Measurements from ENCODE around the gene KHDC4.

The KHDC4 gene

GRCh38 chr1:155934097-155934935 lies at the start of gene KHDC4:
Gene KHDC4, minus strand, starts transcription at chr1:155934413. Its CDS starts 40 bp downstream, at chr1:155934373.
- peak; percentile 99 for DNase-seq

DNA sequence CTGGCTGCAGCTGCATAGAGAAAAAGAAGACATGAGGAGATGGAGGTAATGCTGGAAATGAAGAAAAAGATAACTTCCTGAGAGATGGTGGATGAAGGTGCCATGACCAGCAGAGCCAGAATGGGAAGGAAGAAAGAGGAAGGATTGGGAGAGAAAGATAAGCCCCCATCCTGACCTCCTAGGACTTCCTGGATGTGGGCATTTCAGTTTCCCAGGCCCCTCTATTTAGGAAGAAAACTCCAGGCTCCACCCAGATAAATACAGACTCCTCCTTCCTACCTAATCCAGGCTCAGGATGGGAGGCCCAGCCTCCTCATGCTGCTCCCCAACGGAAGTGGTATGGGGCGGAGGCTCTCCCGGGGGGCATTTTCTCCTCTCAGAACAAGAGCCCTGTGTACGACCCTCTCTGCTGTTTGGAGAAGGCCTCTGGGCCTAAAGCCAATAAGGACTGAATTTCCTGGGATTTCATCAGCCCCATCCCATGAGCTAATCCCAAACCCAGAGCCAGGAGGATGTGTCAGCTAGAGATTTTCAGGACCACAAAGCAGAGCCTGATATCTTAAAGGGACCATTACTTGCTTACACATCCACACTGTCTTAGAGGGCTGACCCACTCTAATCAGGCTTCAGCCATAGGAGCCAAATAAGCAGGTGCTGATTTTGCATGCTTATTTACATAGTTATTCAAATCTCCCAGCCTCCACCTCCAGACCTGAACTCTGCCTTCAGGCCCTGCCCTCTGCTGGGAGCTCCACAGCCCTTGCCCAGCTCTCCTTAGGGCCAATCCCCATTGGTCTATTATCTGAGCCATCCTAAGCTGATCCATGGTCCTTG lies 49.2 kb upstream of the KHDC4 start:
- DNase-seq, result no peak

GRCh38 chr1:155982106-155982505 lies 47.9 kb upstream of the KHDC4 start:
- DNase-seq, result no peak

DNA sequence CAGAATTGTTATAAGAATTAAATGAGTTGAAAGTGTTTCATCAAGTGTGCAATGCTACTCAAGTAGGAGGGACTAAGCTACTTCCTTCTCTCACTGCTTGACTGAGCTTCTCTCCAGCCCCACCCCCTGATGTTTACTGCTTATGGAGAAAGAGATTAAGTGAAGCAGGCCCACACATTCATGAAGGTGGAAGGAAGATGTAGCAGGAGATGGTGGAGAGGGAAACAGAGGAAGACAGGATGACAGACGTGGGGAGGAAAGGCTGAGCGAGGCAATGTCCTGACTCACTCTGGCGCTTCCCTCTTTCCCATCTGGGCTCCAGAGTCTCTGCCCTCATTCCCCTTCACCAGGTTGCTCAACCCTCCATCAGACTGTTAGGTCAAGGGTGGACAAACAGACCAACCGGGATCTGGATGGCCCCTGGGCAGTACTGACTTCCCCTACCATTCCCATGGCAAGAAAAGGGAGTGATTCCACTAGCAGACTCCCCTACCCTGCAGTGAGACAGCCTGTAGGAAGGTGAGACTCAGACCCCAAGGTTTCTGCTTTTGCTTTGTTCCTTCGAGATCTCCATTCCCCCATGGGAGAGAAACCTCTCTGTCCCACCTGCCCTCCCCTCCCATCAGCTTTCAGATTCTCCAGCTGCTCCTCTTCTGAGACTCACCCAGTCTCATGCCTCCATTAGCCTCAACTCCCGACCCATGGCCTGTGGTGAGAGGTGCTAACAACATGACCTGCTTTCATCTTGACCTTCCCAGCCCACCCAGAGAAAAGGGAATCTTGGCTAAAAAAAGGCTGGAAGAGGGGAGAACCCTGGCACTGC lies 47.3 kb upstream of the KHDC4 start:
- no peak for DNase-seq

GRCh38 chr1:155979597-155980343 lies 45.6 kb upstream of the KHDC4 start:
- DNase-seq, result no peak

DNA sequence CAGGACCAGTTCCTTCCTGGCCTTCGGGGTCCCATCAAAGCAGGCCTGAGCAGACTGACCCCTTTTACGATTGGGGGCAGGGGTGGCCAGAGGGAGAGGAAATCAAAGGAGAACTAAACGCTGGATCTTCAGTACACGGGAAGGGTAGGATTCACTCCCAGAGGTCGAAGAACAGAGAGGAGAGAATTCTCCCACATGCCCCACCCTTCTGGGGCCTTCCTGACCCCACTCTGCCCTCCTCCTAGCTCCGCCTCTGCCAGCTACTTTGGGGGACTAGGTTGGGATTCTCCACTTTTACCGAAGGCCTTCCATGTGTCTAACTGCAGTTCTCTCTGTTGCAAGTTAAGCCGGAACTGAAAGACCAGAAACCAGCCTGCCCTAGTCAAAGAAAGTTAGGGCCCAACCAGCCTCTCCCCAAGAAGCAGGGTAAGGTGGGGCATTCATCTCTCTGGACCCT lies 44.8 kb upstream of the KHDC4 start:
- no peak for DNase-seq

DNA sequence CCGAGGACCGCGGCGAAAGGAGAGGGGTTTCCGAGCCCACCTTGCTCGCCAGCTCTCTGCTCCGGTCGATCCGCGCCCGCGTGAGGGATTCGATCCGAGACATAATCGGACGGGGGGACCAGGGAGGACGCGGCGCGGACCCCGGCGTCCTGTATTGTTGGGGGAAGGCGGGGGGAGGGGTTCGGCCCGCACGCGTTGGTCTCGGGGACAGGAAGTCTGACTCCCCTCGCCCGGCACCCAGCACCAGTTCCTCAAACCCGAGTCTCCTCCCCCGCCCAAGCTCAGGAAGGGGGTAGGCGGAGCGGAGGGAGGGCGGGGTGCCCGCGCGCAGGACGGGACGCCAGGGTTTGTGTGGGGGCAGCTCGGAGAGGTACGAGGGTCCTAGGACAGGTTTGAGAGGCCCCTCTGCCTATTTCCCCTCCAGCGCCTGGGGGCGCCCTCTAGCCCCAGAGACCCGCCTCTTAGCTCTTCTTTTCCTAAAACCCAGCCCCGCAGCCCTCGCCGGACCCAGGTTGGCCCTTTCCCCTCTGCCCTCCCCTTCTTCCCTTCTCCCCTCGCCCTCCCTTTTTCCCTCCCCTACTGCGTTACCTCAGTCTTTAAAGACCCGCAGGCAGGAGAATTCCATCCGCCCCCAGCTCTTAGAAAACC lies 44.2 kb upstream of the KHDC4 start, which contains the start of gene ARHGEF2:
TSS of gene ARHGEF2 (minus strand) at position 223 of the 648 bp plus-strand sequence. CDS start at position 103, 120 bp downstream.
- peak; percentile 33 for DNase-seq

DNA sequence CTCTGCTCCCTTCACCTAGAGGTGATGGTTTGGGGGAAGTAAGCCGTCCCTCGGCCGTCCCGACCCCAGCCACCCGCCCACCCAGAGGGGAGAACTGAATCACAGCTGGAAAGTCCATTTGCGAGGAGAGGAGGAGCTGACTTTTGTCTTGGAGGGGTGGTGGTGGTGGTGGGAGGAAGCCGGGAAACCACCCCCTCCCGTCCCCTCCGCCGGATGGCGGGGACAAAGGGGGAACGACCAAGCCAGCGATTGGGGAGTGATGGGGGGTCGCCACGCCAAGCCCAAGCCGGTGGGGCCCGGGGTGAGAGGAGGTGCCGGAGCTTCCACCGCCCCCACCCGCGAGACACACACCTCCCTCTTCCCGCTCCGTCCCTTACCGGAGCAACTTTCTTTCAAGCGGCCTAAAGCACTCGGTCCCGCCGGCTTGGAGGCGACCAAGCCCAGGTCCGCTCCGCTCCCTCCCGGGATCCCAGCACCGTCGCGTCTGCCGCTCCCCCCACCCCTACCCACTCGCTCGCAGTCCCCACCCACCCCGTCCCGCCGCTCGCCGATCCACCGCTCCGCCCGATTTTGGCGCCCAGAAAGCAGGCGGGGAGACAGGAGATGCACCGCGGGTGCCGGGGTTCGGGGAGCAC lies 43.6 kb upstream of the KHDC4 start:
- no peak for DNase-seq

DNA sequence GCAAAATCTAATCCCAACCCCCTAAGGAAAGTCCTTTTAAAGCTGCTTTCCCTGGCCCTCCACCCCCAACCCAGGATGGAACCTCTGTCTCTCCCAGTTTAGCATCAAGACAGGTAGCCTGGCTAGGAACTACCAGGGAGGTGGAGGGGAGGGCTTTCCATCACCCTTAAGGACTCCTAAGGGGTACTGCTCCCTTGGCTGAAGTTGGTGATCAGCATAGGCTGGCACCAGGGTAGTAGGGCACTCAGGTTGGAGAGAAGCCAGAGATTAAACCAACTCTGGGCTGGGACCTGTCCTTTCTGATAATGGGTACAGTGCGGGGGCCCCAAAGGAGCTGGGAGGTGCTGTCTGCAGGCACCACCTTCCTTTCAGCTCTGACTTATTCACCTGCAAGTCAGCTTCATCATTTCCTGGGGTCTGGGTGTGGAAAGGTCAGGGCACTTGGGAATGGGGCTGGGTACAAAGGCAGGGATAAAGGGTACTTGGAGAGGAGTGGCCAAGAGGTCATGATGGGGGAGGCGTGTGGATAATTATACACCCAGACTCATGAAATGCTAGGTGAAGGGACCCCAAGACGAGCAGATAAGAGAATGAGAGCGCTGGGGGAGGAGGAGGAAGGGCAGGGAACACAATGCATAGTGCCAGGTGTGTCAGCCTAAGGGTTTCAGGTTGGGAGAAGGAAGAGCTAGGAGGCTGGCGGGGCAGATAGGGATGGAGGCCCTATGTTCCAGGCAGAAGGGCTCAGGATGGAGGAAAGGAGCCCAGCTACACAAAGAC lies 42.9 kb upstream of the KHDC4 start:
- DNase-seq, result no peak

- DNase-seq, result peak; percentile 72
Measured at GRCh38 chr1:155976062-155976912, 42.1 kb upstream of the KHDC4 start.

GRCh38 chr1:155975375-155976061 lies 41.3 kb upstream of the KHDC4 start:
- no peak for DNase-seq

DNA sequence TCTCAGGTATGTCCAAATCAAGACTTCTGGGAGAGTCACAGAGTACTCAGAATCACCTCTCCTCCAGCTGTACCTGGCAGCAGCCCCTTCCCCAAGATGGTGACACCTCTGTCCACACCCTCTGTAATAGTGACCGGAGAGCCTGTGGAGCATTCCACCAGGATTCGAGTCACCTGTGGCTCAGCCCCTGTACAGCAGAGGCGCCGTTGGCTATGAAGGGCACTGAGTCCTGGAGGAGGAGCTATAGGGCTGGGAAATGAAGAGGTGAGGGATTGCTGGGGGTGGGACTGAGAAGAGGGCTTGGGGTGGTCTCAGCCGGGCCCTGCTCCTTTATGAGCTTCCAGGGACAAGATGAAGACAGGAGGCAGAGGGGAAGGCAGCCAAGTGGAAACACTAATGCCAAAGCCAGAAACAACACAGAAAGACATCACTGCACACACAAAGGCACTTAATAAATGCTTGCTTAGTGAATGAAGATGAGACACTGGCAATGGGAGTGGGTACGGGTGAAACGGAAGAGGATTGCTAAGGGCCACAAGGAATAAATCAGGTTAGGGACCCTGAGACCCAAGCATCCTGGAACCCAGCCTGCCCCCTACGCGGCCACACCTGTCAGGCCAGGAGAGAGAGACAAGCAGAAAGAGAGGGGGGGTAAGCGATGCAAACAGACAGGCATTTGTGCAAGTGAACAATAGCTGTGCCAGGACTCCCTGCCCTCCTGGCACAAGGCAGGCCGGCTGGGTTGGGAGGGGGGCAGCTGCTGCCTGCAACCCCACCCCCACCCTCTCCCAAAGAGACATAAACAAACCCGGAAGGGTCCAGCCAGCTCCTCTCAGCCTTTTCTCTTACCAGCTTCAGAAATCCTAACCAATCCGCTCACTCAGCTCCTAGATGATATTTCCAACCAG lies 40.2 kb upstream of the KHDC4 start:
- peak; percentile 53 for DNase-seq

DNA sequence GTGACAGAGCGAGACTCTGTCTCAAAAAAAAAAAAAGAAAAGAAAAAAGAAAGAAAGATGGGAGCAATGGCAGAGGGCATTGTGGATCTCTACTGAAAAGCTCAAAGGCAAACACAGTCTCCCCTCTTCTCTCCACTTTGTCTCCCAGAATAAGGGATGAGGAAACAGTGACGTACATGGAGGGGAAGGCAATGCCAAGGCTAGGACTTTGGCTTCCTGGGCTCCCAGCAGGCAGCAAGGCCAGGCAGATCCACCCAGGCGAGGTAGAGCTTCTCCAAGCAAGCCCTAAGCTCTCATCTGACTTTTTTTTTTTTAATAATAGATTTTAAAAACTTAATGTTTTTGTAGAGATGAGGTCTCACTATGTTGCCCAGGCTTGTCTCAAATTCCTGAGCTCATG lies 39.5 kb upstream of the KHDC4 start:
- DNase-seq, result no peak

- DNase-seq, result no peak
Measured at GRCh38 chr1:155971910-155972809, 37.9 kb upstream of the KHDC4 start.

DNA sequence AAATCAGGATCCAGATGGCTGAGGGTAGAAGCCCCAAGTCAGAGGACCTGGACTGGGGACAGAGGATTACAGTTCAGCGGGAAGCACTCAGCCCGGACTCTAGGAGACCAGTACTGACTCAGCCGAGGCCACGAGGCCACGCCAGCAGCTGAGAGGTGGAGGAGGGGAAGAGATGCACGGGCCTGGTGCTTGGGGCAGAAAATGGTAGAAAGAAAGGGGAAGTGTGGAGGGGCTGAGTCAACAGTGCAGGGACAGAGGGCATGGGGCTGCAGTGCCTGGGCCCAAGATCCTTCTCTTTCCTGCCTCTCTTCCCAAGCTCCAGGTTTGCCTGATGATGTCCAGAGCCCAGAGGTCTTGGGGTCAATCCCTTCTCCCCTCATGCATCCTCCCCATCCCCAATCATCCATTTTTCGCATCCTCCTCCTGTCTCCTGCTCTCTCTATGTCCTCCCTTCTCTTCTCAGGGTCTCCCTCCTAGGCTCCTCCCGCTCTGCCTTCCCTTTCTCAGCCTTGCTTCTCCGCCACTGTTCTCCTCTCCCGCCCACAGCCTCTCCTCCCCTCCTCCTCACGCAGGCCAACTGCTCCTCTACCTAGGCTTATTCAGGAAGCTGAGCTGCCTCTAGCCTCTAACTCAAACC lies 36.4 kb upstream of the KHDC4 start:
- no peak for DNase-seq

- no peak for DNase-seq
Measured at GRCh38 chr1:155969377-155969791, 35.2 kb upstream of the KHDC4 start.
